ENCODE measurements around the gene C4orf36.

GRCh38 chr4:86910820-86911684, 18.8 kb upstream of the C4orf36 start:
- TF ChIP-seq, protein P1, sequence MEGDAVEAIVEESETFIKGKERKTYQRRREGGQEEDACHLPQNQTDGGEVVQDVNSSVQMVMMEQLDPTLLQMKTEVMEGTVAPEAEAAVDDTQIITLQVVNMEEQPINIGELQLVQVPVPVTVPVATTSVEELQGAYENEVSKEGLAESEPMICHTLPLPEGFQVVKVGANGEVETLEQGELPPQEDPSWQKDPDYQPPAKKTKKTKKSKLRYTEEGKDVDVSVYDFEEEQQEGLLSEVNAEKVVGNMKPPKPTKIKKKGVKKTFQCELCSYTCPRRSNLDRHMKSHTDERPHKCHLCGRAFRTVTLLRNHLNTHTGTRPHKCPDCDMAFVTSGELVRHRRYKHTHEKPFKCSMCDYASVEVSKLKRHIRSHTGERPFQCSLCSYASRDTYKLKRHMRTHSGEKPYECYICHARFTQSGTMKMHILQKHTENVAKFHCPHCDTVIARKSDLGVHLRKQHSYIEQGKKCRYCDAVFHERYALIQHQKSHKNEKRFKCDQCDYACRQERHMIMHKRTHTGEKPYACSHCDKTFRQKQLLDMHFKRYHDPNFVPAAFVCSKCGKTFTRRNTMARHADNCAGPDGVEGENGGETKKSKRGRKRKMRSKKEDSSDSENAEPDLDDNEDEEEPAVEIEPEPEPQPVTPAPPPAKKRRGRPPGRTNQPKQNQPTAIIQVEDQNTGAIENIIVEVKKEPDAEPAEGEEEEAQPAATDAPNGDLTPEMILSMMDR (conservative IDR thresholded peaks at IDR 0.05; ENCODE audit: low read depth, low read length): no peak
- no peak for TF ChIP-seq EZH2 (IDR thresholded peaks at IDR 0.05; ENCODE audit: borderline replicate concordance, low read depth, low read length, poor library complexity, severe bottlenecking)
